ENCODE results near the gene HDAC11.

Gene HDAC11

DNA sequence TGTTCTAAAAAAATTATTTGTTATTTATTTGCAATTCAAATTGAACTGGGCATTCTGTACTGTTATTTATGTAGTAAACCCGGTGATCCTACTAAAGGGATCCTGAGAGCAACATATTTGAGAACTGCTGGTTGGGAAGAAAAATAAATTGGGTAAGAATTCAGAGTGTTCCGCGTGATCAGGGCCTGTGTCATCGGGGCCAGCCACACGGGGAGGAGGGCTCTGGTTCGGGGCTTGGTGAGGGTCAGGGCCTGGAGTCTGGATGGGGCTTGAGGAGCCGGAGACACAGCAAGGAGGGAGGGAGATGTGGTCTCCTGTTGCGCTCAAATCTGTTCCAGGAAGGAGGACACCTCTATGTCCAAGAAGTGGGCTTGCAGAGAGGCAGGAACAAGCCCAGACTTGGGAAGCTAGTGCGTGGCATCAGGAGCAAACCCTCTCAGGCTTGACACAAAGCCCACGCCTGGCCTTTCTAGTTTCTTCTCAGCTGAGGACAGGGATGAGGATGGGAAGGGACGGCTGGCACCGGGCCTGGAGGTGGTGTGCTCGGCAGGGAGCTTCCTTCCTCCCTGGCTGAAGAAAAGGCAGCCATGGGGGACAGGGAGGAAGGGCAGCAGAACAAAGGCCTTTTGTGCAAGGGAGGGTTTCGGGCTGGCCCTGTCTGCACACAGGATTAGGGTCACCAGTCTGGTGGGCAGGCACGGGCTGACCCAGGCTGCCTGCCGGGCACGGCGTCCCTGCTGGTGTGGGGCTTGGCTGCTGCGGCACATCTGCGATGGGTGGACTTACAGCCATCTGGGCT, 45.9 kb downstream of the HDAC11 start:
- no peak for DNase-seq (ENCODE audit: low read depth)

DNA sequence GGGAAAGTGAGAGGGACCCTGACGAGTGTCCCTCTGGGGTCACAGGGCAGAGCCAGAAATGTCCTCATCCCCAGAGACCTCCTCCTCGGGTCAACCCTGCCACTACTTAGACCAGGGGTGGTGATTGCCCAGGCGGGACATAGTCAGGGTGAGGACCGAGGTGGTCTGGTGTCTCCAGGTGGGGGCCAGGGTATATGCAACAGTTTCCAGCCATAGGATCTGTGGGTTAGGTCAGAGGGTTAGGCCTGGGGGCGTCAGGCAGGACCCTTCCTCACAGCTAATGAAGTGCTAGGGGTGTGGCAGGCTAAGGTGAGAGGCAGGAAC, 46.5 kb downstream of the HDAC11 start:
- DNase-seq (ENCODE audit: low read depth) = no peak

DNA sequence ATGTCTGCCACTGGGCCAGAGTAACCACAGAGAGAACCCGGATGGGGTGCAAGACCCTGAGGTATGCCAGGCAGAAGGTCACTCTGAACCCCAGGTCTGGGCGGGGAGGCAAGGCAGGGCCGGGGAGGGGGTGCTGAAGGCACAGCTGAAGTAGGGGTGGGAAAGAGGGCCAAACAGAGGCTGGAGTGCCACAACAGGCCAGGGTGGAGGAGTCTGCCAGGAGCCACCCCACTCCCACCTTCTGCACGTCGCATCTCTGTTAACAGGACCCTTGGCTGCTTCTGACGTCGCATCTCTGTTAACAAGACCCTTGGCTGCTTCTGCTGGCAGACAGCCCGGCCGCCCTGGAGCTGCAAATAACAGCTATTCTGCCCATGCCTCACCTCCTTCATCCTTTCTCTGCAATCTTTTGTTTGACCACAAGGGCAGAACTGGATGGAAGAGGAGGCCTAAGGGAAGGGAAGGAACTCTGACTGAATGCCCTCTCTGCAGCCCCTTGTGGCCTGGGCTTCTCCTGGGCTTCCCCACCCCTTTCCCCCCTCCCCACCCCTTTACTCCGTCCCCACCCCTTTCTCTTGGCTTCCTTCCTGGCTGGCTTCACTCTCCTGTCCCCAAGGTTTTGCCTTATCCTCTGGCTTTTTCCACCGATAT, 48.2 kb downstream of the HDAC11 start:
- DNase-seq (ENCODE audit: low read depth) = no peak

DNA sequence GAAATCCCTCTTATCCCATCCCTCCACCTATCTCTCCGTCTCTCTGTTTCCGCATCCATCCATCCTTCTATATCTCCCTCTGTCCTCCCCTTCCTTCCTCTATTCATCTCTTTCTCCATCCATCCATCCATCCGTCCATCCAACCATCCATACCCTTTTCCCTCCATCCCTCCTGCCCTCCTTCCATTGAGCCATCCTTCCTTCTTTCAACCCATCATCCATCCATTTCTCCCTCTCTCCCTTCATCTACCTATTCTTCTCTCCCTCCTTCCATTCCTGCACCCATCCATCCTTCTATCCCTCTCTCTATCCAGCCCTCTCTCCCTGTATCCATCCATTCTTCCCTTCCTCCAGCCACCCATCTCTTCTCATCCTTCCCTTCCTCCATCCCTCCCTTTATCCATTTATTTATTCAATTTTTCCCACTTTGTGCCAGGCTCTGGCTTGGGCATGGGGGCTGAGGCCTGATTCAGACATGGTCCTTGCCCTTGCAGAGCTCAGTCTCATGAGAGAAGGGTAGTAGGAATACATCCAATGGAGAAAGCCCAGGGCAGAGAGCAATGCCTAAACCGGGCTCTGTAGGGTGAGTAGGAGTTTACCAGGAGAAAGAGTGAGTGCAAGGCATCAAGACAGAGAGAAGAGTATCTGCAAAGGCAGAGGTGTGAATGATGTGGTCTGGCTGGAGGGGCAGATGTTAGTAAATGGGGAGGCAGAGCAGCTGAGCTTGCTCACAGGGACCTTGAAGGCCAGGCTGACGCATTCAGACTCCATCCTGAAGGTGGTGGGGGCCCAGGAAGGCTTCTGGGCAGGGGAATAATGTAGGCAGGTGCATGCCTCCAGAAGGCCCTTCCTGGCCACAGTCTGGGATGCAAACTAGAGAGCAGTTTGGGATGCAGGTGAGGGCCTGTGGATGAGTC, 49.3 kb downstream of the HDAC11 start:
- DNase-seq (ENCODE audit: low read depth) = no peak

DNA sequence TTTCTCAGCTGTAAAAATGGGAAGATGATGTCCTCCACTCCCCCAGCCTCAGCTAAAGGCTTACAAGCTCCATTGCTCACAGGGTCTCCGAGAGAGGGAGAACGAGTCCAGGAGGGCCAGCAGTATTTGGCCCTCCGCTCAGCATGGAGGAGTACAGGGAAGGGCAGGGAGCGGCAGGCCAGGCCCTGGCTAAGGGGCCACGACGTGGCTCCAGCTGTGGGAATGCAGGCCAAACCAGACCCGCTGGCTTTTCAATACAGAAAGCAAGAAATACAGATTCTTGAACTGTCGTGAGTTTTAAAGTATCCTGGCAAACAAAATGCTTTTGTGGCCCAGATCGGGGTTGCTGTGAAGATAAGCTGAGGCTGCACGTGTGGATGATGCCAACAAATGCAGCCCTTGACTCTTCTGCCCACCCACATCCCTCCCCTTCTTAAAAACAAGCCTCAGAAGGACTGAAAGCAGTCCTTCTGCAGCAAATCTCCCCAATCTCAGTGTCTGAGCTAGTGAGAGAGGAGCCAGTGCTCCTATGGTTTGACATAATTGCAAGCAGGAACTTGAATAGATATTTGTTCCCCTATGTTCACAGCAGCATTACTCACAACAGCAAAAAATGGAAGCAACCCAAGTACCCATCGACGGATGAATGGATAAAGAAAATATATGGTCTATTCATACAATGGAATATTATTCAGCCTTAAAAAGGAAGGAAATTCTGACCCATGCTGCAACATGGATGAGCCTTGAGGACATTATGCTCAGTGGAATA, 50.3 kb downstream of the HDAC11 start:
- no peak for DNase-seq (ENCODE audit: low read depth)

DNA sequence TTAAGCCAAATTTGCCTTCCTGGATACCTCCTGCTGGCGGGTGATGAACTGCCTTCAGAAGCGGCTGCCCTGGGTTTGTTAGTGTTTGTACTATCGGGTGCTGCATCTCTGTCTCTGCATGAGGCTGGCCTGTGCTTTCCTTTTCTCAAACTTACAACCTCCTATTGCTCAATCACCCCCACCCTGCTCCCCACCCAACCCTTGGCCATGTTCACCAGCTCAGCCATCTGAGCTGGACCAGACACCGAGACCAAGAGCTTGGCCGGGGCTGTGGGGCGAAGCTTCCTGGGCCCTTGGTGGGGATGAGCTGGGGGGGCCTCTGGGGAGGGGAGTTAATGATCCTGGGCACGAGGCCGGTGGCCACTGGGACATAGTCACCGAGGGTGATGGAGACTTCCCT, 52.0 kb downstream of the HDAC11 start:
- no peak for DNase-seq (ENCODE audit: low read depth)

DNA sequence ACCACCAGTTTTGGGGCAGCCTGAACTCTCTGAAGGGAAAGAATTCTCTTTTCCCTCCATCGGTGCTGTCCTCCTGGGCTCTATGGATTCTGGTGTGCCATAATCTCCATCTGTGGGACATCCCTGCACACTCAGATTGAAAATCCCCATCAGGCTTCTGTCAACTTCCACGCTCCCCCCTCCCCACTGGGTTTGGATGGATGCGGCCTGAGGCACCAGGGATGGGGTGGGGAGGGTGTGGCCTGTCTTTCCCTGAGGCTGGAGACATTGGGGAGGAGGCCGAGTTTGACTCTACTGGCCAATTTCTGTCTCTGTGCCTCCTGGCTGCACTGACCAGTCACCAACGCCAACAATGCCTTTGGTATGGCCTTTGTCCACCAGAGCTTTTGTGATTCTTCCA, 52.5 kb downstream of the HDAC11 start:
- DNase-seq (ENCODE audit: low read depth) = no peak

DNA sequence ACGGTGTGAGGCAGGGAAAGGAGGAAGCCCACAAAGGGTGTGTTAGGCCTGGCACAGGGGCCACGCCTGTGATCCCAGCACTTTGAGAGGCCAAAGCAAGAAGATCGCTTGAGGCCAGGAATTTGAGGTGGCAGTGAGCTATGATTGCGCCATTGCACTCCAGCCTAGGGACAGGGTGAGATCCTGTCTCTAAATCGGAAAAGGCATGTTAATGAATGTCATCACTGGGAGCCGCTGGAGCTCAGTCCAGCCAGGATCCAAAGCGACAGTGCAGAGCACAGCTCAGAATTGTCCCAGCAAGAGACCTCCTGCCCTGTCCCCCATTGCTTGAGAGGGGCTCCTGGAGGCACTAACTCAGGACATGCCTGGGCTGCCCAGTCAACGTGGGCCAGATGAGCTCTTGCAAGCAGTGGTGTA, 53.8 kb downstream of the HDAC11 start:
- no peak for DNase-seq (ENCODE audit: low read depth)

DNA sequence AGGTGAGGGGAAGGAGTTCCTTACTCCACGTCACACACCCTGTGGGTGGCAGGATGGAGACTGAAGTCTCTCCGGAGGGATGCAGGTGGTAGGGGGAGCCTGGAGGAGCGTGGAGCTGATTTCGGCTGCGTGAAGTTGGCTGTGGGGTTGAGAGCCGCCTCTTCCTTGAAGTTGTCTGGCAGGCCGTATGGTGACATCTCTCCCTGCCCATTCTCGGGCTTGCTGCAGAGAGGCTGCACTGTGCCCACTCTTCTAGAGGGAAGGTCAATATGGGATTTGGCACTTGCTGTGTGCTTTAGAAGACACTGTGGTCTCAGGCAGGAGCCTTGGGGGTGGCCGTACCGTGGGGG, 55.4 kb downstream of the HDAC11 start:
- no peak for DNase-seq (ENCODE audit: low read depth)

DNA sequence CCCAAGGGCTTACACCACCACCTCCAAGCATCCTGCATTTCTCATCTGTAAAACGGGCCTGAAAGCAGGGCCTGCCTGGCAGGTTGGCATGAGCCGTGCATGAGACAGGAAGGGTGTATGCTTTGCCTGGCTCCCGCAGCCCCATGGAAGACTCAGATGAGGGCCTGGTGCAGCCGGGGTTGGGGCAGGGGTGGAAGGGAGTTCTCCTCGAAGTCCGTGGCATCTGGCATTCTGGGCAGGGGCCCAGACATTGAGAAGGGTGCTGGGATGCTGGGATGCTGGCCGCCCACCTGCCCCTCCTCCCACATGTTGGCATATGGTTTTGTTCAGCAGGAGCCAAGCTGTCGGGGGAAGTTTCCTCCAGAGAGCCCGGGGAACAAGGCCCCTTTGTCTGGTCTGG, 55.8 kb downstream of the HDAC11 start:
- DNase-seq (ENCODE audit: low read depth) = no peak

DNA sequence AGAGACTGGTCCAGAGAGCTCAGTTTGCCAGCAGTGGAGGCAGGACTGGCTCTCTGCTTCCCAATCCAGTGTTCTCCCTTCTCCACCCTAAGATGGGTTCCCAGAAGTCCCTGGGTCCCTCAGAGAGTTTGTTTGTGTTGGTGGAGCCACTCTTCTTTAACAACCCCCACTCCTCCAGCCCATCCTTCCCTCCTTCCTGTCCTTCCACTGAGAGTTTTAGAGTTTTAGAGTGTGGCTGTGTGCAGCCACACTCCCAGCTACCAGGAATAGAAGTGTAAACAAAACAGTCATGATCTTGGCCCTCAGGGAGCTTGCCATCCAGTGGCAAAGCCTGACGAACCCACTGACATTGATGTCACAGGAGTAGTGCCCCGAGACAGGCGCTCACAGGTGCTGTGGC, 56.3 kb downstream of the HDAC11 start:
- no peak for DNase-seq (ENCODE audit: low read depth)

DNA sequence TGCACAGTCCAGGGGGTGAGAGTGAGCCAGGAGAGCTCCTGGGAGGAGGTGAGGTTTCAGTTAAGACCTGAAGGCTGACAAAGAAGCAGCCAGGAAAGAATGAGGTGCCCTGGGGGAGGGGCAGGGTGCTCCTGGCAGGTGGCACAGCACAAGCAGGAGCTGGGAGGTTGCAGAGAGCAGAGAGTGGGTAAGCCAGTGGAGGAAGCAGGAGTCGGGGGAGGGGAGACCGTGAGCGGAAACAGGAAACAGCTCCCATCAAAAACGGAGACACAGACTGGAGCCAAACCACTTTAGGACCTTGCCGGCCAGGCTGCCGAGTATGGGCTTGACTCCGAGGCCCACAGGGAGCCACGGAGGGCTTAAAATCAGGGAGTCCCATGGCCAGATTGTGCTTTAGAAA, 56.7 kb downstream of the HDAC11 start:
- DNase-seq (ENCODE audit: low read depth) = no peak

DNA sequence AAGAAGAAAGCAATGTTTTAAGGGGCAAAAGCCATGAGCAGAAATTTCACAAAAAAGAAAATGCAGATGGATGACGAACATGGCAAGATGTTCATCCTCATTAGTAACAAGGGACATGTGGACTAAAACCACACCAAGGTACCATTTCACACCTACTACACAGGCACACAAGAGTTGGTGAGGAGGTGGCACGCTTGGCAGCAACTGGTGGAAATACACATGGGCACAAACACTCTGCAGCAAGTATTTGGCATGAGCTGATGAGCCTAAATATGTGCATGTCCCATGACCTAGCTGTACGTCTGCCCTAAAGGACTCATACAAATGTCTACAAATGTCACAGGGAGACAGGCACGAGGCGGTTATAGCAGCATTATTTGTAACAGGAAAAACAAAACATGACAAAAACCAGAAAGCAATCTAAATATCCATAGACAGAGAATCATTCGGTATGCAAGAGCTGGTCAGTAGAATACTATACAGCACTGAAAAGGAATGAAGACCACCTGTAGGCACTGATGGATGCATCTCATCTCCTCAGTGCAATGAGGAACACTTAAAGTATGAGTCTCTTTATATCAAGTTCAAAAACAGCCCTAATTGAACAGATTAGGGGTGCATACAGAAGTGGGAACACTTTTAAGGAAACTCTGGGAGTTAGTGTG, 57.3 kb downstream of the HDAC11 start:
- DNase-seq (ENCODE audit: low read depth) = no peak

DNA sequence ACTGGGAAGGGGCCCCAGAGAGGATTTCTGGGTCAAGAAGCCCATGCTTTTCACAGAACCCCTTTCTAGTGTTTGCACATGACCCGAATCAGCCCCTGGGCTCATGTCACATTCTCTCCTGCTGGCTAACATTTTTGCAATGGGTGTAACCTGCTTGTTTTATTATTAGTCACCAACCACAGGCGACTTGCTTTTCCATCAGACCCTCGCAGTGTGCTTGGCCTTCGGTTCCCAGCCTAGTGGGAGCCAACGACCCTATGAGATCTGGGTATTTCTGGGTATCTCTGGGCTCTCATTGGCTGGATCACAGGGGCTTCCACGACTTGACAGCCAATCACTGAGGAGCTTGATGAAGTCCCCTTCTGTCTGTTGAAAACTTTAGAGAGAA, 57.8 kb downstream of the HDAC11 start:
- no peak for DNase-seq (ENCODE audit: low read depth)

DNA sequence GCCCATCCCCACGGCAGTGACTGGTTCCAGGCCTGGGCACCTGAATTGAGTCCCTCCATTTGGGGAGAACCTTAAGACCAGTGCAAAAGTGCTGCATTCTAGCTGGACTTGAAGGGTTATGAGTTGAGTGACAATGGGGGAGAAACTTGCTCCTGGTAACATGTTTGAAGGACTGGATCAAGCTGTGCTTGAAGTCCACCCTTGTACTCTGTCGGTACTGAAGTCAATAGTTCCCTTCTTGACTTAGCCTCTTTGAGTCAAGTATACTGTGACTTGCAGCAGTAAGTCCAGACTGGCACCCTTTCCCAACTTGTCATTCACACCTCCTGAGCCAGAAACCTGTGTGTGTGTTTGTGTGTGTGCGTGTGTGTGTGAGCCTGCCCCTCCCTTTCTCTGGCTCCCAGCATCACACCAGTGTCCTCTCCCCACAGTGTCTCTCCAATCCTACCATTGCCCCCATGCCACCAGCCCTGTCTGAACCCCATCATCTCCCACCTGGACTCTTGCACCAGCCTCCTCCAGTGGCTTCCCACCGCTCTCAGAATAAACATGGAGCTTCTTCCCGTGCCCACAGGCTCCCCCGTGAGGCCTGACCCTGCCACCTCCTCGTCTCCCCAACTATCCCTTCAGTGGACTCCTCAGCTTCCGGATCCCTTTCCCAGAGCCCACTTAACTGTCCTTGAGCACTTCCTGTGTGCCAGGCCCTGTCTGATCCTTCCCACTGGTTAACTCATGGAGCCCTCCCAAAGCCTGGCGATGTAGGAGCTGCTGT, 58.6 kb downstream of the HDAC11 start:
- DNase-seq (ENCODE audit: low read depth) = no peak

DNA sequence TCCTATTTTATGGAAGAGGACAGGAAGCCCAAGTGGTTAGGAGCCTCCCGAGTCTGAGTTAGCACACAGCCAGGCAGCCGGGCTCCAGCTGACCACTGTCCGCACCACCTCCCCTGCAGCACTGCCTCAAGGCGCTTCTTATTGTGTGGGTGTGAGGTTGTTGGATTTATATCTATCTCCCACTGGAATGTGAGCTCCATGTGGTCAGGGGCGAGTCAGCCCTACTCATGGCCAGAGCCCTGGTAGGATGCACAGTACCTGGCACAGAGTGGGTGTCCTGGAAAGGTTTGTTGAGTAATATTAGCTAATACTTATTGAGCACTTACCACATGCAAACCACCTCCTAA, 59.2 kb downstream of the HDAC11 start:
- no peak for DNase-seq (ENCODE audit: low read depth)

DNA sequence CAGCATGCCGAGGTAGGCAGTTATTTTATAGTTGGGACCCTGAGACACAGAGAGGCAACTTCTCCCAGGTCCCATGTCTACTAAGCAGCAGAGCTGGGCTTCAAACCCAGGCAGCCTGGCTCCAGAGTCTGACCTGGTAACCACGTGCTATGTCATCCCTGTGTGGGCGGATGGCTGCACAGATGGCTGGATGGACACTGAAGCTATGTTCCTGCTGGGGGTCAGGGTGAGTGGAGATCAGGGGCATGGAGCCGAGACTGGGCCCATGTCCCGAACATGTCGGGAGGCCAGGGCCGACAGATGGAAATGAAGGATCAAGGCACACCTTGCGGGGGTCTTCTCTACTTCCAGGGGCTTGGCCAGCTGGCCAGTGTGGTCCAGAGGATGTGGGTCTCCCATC, 59.6 kb downstream of the HDAC11 start:
- no peak for DNase-seq (ENCODE audit: low read depth)

DNA sequence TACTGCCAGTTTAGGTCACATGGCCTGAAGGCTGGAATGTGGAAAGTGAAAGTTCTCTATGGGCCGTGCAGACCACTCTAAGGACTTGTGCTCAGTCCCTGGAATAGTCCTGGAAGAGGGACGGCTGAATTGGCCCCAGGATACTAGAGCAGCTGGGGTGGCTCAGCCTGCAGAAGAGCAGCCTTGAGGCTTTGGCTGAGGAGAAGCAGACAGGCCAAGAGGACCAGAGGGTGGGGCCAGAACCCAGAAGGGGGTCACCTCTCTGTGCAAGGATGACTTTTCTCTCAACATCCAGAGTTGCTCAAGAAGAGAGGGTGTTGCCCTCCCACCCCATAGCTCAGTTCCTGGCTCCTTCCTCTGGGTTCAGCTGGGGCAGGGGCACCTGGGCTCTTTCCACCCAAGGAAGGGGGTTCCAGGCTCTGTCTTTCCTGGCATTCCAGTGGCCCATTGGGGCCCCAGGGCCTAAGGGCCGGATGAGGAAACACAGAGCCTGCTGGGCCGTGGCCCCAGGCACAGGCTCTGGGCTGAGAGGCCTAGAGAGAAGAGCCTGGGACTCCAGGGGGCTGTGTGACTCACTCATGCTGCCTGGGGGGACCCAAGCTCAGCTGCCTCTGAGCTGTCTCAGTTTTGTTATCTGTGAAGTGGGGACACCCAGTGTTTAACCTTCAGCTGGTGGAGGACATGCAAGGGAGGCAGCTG, 60.3 kb downstream of the HDAC11 start:
- no peak for DNase-seq (ENCODE audit: low read depth)

DNA sequence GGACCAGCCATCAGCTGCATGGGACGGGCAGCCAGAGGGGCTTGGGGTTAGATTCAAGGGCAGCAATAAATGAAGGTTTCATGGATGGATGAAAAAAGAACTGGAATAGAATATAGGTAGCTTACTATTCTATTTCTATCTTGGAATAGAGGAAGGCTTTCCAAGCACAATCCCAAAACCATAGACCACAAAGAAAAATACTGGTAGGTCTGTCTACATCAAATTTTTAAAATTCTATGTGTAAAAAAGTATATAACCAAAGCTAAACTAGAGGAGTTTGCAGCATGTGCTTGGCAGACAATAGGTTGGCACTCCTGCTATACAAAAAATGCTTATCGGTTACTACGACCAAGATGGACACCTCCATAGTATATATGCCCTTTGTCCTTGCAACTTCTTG, 61.6 kb downstream of the HDAC11 start:
- no peak for DNase-seq (ENCODE audit: low read depth)

DNA sequence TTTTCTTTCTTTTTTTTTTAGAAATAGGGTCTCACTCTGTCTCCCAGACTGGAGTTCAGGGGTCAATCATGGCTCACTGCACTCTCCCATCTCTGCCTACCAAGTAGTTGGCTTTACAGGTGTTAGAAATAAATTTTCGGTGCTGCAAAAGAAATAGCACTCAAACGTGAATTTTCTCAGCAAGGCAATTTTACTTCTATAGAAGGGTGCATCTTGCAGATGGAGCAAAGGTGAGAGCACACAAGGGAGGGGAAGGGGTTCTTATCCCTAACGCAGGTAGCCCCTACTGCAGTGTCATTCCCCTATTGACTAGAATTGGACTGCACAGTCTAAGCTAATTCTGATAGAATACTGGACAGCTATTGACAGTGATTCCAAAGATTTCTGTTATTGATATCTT, 62.0 kb downstream of the HDAC11 start:
- no peak for DNase-seq (ENCODE audit: low read depth)

DNA sequence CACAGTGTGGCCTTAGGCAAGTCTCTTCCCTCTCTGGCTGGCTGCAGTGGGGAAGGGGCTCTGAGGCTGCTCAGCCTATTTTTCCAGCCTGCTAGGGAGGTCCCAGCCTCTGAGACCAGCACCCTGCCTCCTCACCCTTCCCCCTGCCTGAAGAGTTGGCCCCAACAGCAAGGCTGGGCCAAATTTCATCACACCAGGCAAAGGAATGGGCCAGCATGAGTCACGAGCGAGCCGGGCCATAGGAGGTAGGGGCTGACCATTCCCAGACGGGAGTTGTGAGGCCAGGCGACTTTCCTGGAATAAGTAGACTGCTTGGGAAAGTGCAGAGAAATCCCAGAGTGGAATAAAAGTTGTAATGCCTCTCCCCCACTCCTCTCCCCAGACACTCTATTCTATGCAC, 63.1 kb downstream of the HDAC11 start:
- DNase-seq (ENCODE audit: low read depth) = no peak
